ENCODE results near the gene LMBR1. TPM values are rescaled to one million over a fixed set of nuclear protein-coding genes. Genes with fewer than 3 reads are reported as not detected.
"Not testable (repeated sequence)": the region's sequence is repeated elsewhere in the genome, so short reads cannot be mapped to it uniquely, and the experiment has no call there.

Gene LMBR1, protein sequence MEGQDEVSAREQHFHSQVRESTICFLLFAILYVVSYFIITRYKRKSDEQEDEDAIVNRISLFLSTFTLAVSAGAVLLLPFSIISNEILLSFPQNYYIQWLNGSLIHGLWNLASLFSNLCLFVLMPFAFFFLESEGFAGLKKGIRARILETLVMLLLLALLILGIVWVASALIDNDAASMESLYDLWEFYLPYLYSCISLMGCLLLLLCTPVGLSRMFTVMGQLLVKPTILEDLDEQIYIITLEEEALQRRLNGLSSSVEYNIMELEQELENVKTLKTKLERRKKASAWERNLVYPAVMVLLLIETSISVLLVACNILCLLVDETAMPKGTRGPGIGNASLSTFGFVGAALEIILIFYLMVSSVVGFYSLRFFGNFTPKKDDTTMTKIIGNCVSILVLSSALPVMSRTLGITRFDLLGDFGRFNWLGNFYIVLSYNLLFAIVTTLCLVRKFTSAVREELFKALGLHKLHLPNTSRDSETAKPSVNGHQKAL
- polyA plus RNA-seq = 29.3 TPM
- long read RNA-seq, donor 1, full-length matches to known transcripts = 2 of 2 reads
- long read RNA-seq, donor 1, partial matches to known transcripts = 0 of 2 reads
- long read RNA-seq, donor 1, other reads (novel, unspliced or antisense) = 0 of 2 reads
- long read RNA-seq, donor 2, full-length matches to known transcripts = 5 of 5 reads
- long read RNA-seq, donor 2, partial matches to known transcripts = 0 of 5 reads
- long read RNA-seq, donor 2, other reads (novel, unspliced or antisense) = 0 of 5 reads
- long read RNA-seq, donor 3, full-length matches to known transcripts = 4 of 4 reads
- long read RNA-seq, donor 3, partial matches to known transcripts = 0 of 4 reads
- long read RNA-seq, donor 3, other reads (novel, unspliced or antisense) = 0 of 4 reads
- long read RNA-seq, donor 4 = 0 reads
- long read RNA-seq, donor 5, full-length matches to known transcripts = 6 of 6 reads
- long read RNA-seq, donor 5, partial matches to known transcripts = 0 of 6 reads
- long read RNA-seq, donor 5, other reads (novel, unspliced or antisense) = 0 of 6 reads
- long read RNA-seq, donor 6, full-length matches to known transcripts = 8 of 8 reads
- long read RNA-seq, donor 6, partial matches to known transcripts = 0 of 8 reads
- long read RNA-seq, donor 6, other reads (novel, unspliced or antisense) = 0 of 8 reads
- long read RNA-seq, donor 7 = 0 reads
- long read RNA-seq, donor 8, full-length matches to known transcripts = 6 of 12 reads
- long read RNA-seq, donor 8, partial matches to known transcripts = 6 of 12 reads
- long read RNA-seq, donor 8, other reads (novel, unspliced or antisense) = 0 of 12 reads
- long read RNA-seq, donor 9, full-length matches to known transcripts = 1 of 1 reads
- long read RNA-seq, donor 9, partial matches to known transcripts = 0 of 1 reads
- long read RNA-seq, donor 9, other reads (novel, unspliced or antisense) = 0 of 1 reads
- long read RNA-seq, donor 10, full-length matches to known transcripts = 3 of 3 reads
- long read RNA-seq, donor 10, partial matches to known transcripts = 0 of 3 reads
- long read RNA-seq, donor 10, other reads (novel, unspliced or antisense) = 0 of 3 reads
- long read RNA-seq, donor 11, full-length matches to known transcripts = 1 of 1 reads
- long read RNA-seq, donor 11, partial matches to known transcripts = 0 of 1 reads
- long read RNA-seq, donor 11, other reads (novel, unspliced or antisense) = 0 of 1 reads

DNA sequence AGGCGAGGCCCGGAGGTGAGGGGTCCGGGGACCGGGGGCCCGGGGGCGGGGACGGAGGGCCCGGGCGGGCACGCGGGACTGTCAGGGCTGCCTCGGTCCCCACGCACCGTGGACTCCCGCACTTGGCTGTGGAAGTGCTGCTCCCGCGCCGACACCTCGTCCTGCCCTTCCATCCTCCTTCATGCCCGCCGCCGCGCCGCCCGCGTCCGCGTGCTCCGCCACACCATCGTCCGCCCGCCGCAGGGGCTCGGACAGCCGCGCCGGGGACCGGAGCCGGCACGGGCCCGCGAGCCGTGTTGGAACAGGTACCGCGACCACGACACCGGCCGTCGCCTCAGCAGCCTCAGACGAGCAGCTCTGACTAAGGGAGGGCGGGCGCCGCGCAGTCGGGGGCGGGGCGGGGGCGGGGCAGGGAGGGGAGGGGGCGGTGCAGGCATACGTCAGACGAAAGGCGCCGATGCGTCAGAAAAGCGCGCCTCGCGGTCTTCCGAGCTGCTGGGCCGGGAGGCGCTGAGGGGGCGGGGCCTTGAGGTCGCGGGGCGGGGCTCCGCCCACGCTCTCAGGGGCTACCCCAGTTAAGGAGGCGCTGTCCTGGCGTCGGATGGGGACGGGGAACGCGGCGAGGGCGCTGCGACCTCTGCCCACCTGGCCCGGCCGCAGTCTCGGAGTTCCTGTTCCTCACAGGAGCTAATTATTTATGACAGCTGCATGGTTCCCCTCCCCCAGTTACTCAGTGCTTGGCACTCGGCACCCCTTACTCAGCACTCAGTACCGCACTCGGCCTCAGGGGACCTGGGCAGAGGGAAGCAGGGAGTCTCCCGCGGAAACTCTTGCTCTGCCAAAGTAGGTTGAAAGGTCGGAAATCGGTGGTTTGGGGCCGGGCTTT is at the start of gene LMBR1:
TSS of gene LMBR1 (minus strand) at position 363 of the 886 bp plus-strand sequence. CDS start at position 173, 190 bp downstream.
- peak within 1 kb of the TSS; percentile 88 for H3K4me3 ChIP-seq (ENCODE audit: low read length)
- WGBS (ENCODE audit: insufficient coverage, low lambda C conversion rate) = no CpG with 5 or more reads among the region's 97 CpGs
- no peaks in the 10 kb centered on the region for H3K27me3 ChIP-seq (ENCODE audit: control insufficient read depth, insufficient read depth, low read length)
- H3K27ac ChIP-seq (ENCODE audit: low read length) = peak within 1 kb of the TSS; percentile 76
- H3K4me1 ChIP-seq (ENCODE audit: control insufficient read depth, insufficient read depth, low read length) = peaks cover 4% of the 10 kb centered on the region
- H3K36me3 ChIP-seq (ENCODE audit: control insufficient read depth, insufficient read depth, low read length) = peaks cover 2% of the 10 kb centered on the region
- no peaks in the 10 kb centered on the region for H3K9me3 ChIP-seq (ENCODE audit: control insufficient read depth, low read depth, low read length)
- peak; percentile 95 to 96 for DNase-seq

DNA sequence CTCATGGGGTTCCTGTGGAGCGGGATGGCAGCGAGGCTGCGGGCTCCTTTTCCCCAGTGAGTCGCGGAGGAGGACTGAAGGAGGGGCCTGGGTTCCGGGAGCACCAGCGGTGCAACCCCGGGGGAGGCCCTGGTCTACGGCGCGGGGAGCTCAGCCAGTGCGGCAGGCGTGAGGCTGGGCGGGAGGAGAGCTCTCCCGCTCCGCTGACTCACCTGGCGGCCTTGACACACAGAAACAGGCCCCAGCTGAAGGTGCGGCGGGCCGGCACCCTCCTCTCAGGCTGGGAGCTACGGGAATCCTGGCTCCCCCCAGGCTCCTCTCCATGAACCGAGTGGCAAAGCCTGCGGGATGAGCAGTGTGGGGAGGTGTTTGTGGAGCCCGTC is 49.7 kb upstream of the LMBR1 start:
- H3K27me3 ChIP-seq (ENCODE audit: control insufficient read depth, insufficient read depth, low read length) = peaks cover 28% of the 10 kb centered on the region
- no CpG with 5 or more reads among the region's 24 CpGs for WGBS (ENCODE audit: insufficient coverage, low lambda C conversion rate)
- DNase-seq = no peak
- H3K4me1 ChIP-seq (ENCODE audit: control insufficient read depth, insufficient read depth, low read length) = no peaks in the 10 kb centered on the region
- H3K9me3 ChIP-seq (ENCODE audit: control insufficient read depth, low read depth, low read length) = peaks cover 20% of the 10 kb centered on the region
- H3K27ac ChIP-seq (ENCODE audit: low read length) = no peak overlapping the region
- no peaks in the 10 kb centered on the region for H3K36me3 ChIP-seq (ENCODE audit: control insufficient read depth, insufficient read depth, low read length)
- H3K4me3 ChIP-seq (ENCODE audit: low read length) = peak overlapping the region; percentile 1

DNA sequence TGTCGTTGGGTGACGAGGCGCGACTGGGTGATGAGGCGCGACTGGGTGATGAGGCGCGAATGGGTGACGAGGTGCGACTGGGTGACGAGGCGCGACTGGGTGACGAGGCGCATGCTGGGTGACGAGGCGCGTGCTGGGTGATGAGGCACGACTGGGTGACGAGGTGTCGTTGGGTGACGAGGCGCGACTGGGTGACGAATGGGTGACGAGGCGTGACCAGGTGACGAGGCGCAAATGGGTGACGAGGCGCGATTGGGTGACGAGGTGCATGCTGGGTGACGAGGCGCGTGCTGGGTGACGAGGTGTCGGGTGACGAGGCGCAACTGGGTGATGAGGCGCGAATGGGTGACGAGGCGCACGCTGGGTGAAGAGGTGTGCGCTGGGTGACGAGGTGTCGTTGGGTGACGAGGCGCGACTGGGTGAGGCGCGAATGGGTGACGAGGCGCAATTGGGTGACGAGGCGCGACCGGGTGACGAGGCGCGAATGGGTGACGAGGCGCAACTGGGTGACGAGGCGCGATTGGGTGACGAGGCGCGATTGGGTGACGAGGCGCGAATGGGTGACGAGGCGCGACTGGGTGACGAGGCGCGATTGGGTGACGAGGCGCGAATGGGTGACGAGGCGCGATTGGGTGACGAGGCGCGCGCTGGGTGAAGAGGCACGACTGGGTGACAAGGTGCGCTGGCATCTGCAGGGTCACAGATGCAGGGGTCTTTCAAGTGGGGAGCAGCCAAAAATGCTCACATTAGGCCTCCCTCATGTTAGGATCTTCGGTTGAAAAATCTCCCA is 48.6 kb upstream of the LMBR1 start:
- H3K36me3 ChIP-seq (ENCODE audit: control insufficient read depth, insufficient read depth, low read length) = no peaks in the 10 kb centered on the region
- DNase-seq = no peak
- peaks cover 20% of the 10 kb centered on the region for H3K9me3 ChIP-seq (ENCODE audit: control insufficient read depth, low read depth, low read length)
- H3K27me3 ChIP-seq (ENCODE audit: control insufficient read depth, insufficient read depth, low read length) = peaks cover 25% of the 10 kb centered on the region
- H3K27ac ChIP-seq (ENCODE audit: low read length) = no peak overlapping the region
- no peaks in the 10 kb centered on the region for H3K4me1 ChIP-seq (ENCODE audit: control insufficient read depth, insufficient read depth, low read length)
- no peak overlapping the region for H3K4me3 ChIP-seq (ENCODE audit: low read length)
- 99% methylated on average over 29 of the region's 92 CpGs for WGBS (ENCODE audit: insufficient coverage, low lambda C conversion rate)

DNA sequence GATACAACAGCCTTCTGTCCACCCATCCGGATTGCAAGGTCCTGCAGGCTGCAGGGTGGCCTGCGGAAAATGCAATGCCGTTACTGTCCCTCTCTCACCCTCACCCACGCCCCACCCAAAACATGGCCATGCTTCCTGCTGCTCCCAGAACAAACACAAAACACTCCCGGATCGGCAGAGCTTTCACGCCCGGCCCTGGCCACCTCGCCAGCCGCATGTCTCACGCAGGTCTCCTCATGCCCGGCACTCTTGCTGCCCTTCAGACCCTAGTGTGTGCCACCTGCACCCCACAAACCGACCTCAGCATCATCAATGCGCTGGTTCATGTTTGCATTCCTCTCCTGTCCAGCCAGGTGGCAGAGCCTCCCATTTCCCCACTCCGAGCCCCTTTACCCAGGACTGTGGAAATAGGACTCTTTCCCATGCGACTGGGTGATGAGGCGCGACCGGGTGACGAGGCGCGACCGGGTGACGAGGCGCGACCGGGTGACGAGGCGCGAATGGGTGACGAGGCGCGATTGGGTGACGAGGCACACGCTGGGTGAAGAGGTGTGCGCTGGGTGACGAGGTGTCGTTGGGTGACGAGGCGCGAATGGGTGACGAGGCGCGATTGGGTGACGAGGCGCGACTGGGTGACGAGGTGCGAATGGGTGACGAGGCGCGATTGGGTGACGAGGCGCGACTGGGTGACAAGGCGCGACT is 47.6 kb upstream of the LMBR1 start:
- 98% methylated on average over 10 of the region's 57 CpGs for WGBS (ENCODE audit: insufficient coverage, low lambda C conversion rate)
- peaks cover 25% of the 10 kb centered on the region for H3K27me3 ChIP-seq (ENCODE audit: control insufficient read depth, insufficient read depth, low read length)
- H3K27ac ChIP-seq (ENCODE audit: low read length) = no peak overlapping the region
- H3K9me3 ChIP-seq (ENCODE audit: control insufficient read depth, low read depth, low read length) = peaks cover 20% of the 10 kb centered on the region
- no peak for DNase-seq
- no peaks in the 10 kb centered on the region for H3K4me1 ChIP-seq (ENCODE audit: control insufficient read depth, insufficient read depth, low read length)
- H3K36me3 ChIP-seq (ENCODE audit: control insufficient read depth, insufficient read depth, low read length) = no peaks in the 10 kb centered on the region
- H3K4me3 ChIP-seq (ENCODE audit: low read length) = no peak overlapping the region

DNA sequence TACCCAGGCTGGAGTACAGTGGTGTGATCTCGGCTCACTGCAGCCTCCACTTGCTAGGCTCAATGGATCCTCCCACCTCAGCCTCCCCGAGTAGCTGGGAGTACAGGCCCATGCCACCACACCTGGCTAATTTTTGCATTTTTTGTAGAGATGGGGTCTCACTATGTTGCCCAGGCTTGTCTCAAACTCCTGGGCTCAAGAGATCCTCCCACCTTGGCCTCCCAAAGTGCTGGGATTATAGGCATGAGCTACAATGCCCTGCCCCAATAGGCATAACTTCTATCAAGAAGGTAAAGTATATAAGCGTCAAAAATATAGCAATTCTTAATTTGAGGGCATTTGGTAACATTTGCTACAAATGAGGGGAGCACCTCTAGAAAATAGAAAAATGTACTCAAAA is 43.8 kb upstream of the LMBR1 start:
- H3K27me3 ChIP-seq (ENCODE audit: control insufficient read depth, insufficient read depth, low read length); H3K4me1 ChIP-seq (ENCODE audit: control insufficient read depth, insufficient read depth, low read length); H3K4me3 ChIP-seq (ENCODE audit: low read length); H3K27ac ChIP-seq (ENCODE audit: low read length); DNase-seq; H3K36me3 ChIP-seq (ENCODE audit: control insufficient read depth, insufficient read depth, low read length): not testable (repeated sequence)
- WGBS (ENCODE audit: insufficient coverage, low lambda C conversion rate) = 100% methylated on average over 1 of the region's 3 CpGs
- H3K9me3 ChIP-seq (ENCODE audit: control insufficient read depth, low read depth, low read length) = peaks cover 14% of the 10 kb centered on the region

DNA sequence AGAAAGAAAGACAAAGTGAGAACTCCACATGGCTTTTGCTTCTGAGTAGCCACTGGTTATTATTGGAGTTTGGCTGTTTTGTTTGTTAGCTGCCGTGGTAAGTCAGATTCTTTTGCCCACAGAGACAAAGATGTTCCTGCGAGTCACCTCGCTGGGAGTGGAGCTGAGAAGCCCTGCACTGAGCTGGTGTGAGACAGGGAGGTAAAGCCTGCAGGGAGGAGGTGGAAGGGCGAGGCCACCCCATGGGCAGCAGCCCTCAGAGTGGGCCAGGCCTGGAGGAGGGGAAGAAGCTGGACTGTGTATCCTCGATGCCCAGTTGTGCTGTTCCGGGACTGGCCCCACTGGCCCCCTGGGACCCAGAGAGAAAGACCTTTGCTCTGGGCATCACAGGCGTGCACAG is 42.3 kb upstream of the LMBR1 start:
- no CpG with 5 or more reads among the region's 7 CpGs for WGBS (ENCODE audit: insufficient coverage, low lambda C conversion rate)
- no peak overlapping the region for H3K4me3 ChIP-seq (ENCODE audit: low read length)

DNA sequence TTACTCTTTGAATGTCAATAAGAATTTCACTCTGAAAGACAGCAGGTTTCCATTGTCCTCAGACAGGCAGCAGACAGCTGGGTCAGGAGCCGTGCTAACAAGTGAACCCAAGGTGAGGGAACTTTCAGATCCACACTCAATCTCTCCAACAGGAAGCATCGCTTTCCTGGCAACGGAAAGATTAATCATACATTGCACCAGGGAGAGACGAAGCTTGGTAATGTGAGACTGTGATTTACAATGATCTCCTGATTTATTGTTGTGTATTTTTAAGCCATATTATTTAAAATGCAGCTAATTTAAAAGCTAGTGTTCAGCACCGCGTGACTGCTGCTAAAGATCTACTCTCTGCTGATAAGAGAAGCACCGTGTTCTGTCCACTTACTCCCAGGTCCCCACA is 39.0 kb upstream of the LMBR1 start:
- Histone ChIP-seq H3K9me3 (ENCODE audit: control insufficient read depth, low read depth, low read length) (no peaks in the 10 kb centered on the region), H3K4me3 (ENCODE audit: low read length) (no peak overlapping the region), H3K27me3 (ENCODE audit: control insufficient read depth, insufficient read depth, low read length) (peaks cover 8% of the 10 kb centered on the region), H3K27ac (ENCODE audit: low read length) (no peak overlapping the region), H3K36me3 (ENCODE audit: control insufficient read depth, insufficient read depth, low read length) (no peaks in the 10 kb centered on the region), H3K4me1 (ENCODE audit: control insufficient read depth, insufficient read depth, low read length) (no peaks in the 10 kb centered on the region)
- DNase-seq = no peak
- no CpG with 5 or more reads among the region's 7 CpGs for WGBS (ENCODE audit: insufficient coverage, low lambda C conversion rate)

More for the DNA sequence above, 42.3 kb upstream of the LMBR1 start:
- no peak for DNase-seq
- Histone ChIP-seq H3K36me3 (ENCODE audit: control insufficient read depth, insufficient read depth, low read length) (no peaks in the 10 kb centered on the region), H3K9me3 (ENCODE audit: control insufficient read depth, low read depth, low read length) (no peaks in the 10 kb centered on the region), H3K27me3 (ENCODE audit: control insufficient read depth, insufficient read depth, low read length) (peaks cover 3% of the 10 kb centered on the region), H3K27ac (ENCODE audit: low read length) (no peak overlapping the region), H3K4me1 (ENCODE audit: control insufficient read depth, insufficient read depth, low read length) (no peaks in the 10 kb centered on the region)

DNA sequence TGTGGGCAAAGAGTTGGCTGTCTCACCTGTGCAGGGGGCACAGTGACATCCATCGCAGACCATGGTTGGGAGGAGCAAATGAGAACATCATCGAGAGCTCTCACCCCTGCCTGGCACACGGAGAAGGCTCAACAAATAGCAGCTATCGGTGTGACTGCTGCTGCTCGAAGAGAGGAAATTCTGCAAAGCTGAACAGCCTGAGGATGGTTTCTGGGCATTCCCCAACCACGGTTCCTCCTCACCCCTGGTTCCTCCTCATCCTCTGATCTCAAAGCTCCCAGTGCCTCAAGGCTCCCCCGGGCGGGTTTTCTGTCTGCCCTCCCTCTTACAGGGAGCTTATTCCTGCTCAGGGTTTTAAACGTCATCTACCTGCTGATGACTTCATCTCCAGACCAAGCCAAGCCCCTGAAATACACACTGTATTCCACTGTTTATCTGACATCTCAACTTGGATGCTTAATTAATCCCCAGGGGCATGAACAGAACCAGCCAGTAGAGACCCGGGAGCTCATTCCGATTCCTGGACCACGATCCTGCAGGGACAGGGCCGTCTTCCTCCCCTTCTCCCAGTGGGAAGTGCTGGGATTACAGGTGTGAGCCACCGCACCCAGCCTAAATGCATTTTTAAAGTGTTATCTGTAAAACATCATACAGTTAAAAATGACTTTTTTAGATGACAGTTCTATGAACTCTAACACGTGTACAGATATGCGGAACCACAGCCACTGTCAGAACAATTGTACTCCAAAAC is 37.0 kb upstream of the LMBR1 start:
- DNase-seq = no peak
- H3K36me3 ChIP-seq (ENCODE audit: control insufficient read depth, insufficient read depth, low read length) = no peaks in the 10 kb centered on the region
- WGBS (ENCODE audit: insufficient coverage, low lambda C conversion rate) = no CpG with 5 or more reads among the region's 16 CpGs
- no peaks in the 10 kb centered on the region for H3K9me3 ChIP-seq (ENCODE audit: control insufficient read depth, low read depth, low read length)
- H3K27me3 ChIP-seq (ENCODE audit: control insufficient read depth, insufficient read depth, low read length) = peaks cover 8% of the 10 kb centered on the region
- no peaks in the 10 kb centered on the region for H3K4me1 ChIP-seq (ENCODE audit: control insufficient read depth, insufficient read depth, low read length)
- no peak overlapping the region for H3K4me3 ChIP-seq (ENCODE audit: low read length)
- H3K27ac ChIP-seq (ENCODE audit: low read length) = no peak overlapping the region
